22Rv1 (cell line): Measurements from ENCODE around the gene FAM216B.

Experiments
- H3K27ac ChIP-seq: fragments of 450-650 bp; 2 replicates; pipeline ENCODE4 v1.5.1; 2017
- ZFX ChIP-seq: fragments of 450-650 bp; IDR thresholded peaks from 2 replicates; pipeline ENCODE4 v1.6.1; 2017; ENCODE audit warnings: antibody characterized with exemption, borderline replicate concordance
- TF ChIP-seq, protein P1 (sequence below): fragments of 450-650 bp; IDR thresholded peaks from 2 replicates; pipeline ENCODE4 v1.5.1; 2017; ENCODE audit warnings: mild to moderate bottlenecking

FAM216B gene

DNA sequence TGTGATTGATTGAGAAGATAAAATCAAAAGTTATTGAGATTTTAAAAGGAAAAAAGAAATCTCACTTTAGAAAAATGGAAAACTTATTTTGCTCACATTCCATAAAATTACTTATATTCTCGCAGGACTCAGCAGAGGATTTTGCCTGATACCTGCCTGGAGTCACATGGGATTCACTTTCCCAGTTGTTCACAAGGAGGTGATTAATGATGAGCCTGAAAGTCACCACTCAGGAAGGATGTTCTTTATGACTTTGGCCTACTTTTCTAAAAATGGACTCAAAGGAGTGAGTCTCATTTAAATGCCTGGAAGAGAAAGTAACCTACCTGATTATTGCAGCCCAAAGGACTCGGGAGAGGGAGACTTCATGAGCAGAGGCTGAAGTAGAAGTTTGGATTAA is 34.5 kb upstream of the FAM216B start:
- TF ChIP-seq ZFX, result no peak
- TF ChIP-seq, protein P1, sequence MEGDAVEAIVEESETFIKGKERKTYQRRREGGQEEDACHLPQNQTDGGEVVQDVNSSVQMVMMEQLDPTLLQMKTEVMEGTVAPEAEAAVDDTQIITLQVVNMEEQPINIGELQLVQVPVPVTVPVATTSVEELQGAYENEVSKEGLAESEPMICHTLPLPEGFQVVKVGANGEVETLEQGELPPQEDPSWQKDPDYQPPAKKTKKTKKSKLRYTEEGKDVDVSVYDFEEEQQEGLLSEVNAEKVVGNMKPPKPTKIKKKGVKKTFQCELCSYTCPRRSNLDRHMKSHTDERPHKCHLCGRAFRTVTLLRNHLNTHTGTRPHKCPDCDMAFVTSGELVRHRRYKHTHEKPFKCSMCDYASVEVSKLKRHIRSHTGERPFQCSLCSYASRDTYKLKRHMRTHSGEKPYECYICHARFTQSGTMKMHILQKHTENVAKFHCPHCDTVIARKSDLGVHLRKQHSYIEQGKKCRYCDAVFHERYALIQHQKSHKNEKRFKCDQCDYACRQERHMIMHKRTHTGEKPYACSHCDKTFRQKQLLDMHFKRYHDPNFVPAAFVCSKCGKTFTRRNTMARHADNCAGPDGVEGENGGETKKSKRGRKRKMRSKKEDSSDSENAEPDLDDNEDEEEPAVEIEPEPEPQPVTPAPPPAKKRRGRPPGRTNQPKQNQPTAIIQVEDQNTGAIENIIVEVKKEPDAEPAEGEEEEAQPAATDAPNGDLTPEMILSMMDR, result no peak
- no peak overlapping the region for H3K27ac ChIP-seq

DNA sequence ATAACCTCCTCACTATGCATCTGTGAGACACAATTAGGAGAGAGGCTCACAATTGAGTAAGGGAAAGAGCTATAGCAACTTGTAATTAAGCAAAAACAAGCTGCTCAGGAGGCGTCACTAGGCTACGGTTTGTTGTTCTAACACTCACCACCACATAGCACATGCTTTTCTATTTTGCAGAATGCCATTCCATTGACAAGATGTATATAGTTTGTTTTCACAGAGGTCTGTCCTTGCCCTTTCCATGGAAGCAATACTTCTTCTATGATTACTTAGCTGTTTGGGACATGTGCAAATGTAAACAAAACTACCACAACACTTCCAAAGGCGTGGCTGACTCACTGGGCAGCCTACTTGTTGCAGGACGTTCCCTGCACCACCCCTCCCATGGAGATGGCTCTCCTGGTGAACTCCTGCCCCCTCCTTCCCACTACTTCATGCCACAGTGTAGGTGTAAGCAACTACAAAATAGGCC is 33.9 kb upstream of the FAM216B start:
- H3K27ac ChIP-seq, result no peak overlapping the region
- TF ChIP-seq ZFX, result no peak
- TF ChIP-seq, protein P1, result no peak

DNA sequence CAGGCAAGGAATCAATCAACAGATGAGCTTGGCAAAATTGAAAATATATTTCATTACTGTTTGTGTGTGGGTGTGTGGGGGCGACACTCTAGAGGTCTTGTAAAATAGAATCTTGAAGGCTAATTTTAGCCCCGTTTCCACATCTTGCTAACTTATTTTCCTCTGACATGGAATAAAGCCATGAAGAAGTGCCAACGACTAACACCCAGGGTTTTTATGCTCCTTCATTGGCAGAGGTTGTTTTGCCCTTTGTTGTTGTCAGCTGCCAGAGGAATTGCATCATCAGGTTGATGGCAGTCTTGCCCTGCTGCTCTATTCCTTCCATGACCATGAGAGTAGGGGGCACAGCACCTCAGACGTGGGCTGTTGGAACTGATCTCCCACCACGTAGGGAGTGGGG is 30.6 kb upstream of the FAM216B start:
- H3K27ac ChIP-seq, result no peak overlapping the region
- no peak for TF ChIP-seq ZFX
- TF ChIP-seq, protein P1, result no peak

DNA sequence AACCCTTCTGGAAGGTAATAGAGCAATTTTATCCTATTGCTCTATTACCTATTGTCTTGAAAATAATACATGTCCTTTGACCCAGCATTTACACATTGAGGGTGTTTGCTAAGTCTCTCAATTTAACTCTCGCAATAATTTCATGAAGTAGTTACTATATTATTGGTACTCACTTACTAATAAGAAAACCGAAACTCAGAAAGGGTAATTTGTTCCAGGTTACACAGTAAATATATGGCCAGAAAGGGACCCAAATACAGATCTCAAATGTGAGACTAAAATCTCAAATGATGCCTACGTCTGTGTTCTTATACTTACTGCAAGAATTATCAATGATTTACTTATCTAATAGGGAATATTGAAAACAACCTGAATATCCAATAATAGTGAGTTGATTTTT is 29.7 kb upstream of the FAM216B start:
- TF ChIP-seq, protein P1, result no peak
- TF ChIP-seq ZFX, result no peak
- no peak overlapping the region for H3K27ac ChIP-seq

GRCh38 chr13:42752731-42753130 is 28.7 kb upstream of the FAM216B start:
- TF ChIP-seq, protein P1, result no peak
- no peak for TF ChIP-seq ZFX
- no peak overlapping the region for H3K27ac ChIP-seq

DNA sequence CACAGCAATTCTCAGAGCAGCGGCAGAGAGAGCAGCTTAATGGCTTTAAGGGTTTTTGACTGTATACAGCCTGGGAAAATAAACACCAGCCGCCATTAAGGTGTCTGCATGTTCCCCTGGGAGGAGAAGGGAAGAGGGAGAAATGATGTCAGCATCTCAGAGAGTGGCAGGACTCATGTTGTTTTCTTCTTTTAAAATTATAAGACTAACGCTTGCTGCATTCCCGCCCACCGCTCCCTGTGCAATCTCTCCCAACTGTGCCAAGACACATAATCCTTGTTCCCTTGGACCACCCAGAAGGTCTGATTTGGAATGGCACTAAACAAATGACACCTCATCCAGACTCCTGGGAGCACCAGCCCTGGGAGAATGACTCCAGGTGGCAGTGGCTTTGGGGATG is 27.7 kb upstream of the FAM216B start:
- TF ChIP-seq, protein P1, result no peak
- no peak overlapping the region for H3K27ac ChIP-seq

- TF ChIP-seq, protein P1, result no peak
- TF ChIP-seq ZFX, result no peak
- no peak overlapping the region for H3K27ac ChIP-seq
These were observed 26.4 kb upstream of the FAM216B start for GRCh38 chr13:42754801-42755510.
